Panc1 (cell line): ENCODE results near the gene ADARB2. TPM values are rescaled to one million over a fixed set of nuclear protein-coding genes. Genes with fewer than 3 reads are reported as not detected.

Source experiments
- ATAC-seq: fragments of 200-7000 bp; cut with Tn5 transposase; 2 replicates; pipeline ENCODE4 v1.9.1; 2020; ENCODE audit warnings: mild to moderate bottlenecking, moderate library complexity
- BruUV-seq: library from RNA; stranded (reverse); fragments of 400-500 nt; replicated peaks from 2 replicates; lab custom pipeline; 2021; lab: Mats Ljungman, UMichigan
- CTCF ChIA-PET: fragments of 300-600 bp; sonication (Branson Sonifier 250); formaldehyde crosslinking; loops from one replicate; lab custom pipeline; 2022; ENCODE audit warnings: antibody characterized with exemption; lab: Charles Lee
- POLR2A ChIA-PET: fragments of 300-600 bp; sonication (Branson Sonifier 250); formaldehyde crosslinking; loops from one replicate; lab custom pipeline; 2022; ENCODE audit warnings: antibody characterized with exemption; lab: Charles Lee
- DNase-seq: peaks from one replicate; pipeline ENCODE4 v3.0.0-alpha.2; 2010; ENCODE audit warnings: low read depth, low spot score
- H3K27ac ChIP-seq: 2 replicates; pipeline ENCODE4 v1.5.1; 2011; ENCODE audit warnings: mild to moderate bottlenecking, low read length, inconsistent platforms
- H3K27me3 ChIP-seq: fragments of 200-500 bp; sonication (Bioruptor generic); 2 replicates; pipeline ENCODE4 v1.6.0; 2014; ENCODE audit warnings: low read length, inconsistent platforms; ENCODE audit not compliant: control insufficient read depth, insufficient read depth
- H3K36me3 ChIP-seq: fragments of 200-500 bp; sonication (Bioruptor generic); 2 replicates; pipeline ENCODE4 v1.5.1; 2014; ENCODE audit warnings: inconsistent platforms, mild to moderate bottlenecking, low read length, moderate library complexity; ENCODE audit not compliant: control insufficient read depth, insufficient read depth
- H3K4me1 ChIP-seq: 2 replicates; pipeline ENCODE4 v1.5.1; 2011; ENCODE audit warnings: inconsistent platforms, mild to moderate bottlenecking, low read length, moderate library complexity; ENCODE audit not compliant: control insufficient read depth, insufficient read depth
- H3K4me3 ChIP-seq, 2 experiments: 2 replicates each; pipeline ENCODE4 v1.5.1; 2011 to 2012; ENCODE audit warnings: low read depth in 2 of 2, low read length in 2 of 2, mild to moderate bottlenecking in 2 of 2, inconsistent platforms in 1 of 2, moderate library complexity in 1 of 2
- H3K9me3 ChIP-seq: fragments of 200-500 bp; sonication (Bioruptor generic); 2 replicates; pipeline ENCODE4 v1.5.1; 2014; ENCODE audit warnings: low read depth, mild to moderate bottlenecking, inconsistent platforms, low read length, moderate library complexity; ENCODE audit not compliant: control insufficient read depth, insufficient read depth
- CTCF ChIP-seq: fragments of 450-650 bp; IDR thresholded peaks from 2 replicates; pipeline ENCODE4 v1.5.1; 2017; ENCODE audit warnings: mild to moderate bottlenecking
- POLR2AphosphoS5 ChIP-seq: IDR thresholded peaks from 2 replicates; pipeline ENCODE4 v1.6.1; 2012; ENCODE audit warnings: mild to moderate bottlenecking, low read depth, low read length, moderate library complexity
- REST ChIP-seq, 2 experiments: IDR thresholded peaks; 2 replicates each; pipeline ENCODE4 v1.6.1; 2011 to 2012; ENCODE audit warnings: low read depth in 2 of 2, control low read depth in 1 of 2, low read length in 1 of 2, mild to moderate bottlenecking in 1 of 2, moderate library complexity in 1 of 2; ENCODE audit not compliant: insufficient read depth in 1 of 2
- SIN3A ChIP-seq: IDR thresholded peaks from 2 replicates; pipeline ENCODE4 v1.6.1; 2012; ENCODE audit warnings: low read depth, mild to moderate bottlenecking, low read length, moderate library complexity, borderline replicate concordance; ENCODE audit not compliant: insufficient read depth
- TCF7L2 ChIP-seq: IDR thresholded peaks from 2 replicates; pipeline ENCODE4 v1.6.1; 2011; ENCODE audit warnings: mild to moderate bottlenecking, low read depth, low read length, inconsistent platforms
- in situ Hi-C: cut with HindIII; loops from 2 replicates; pipeline ENCODE4 v1.10.0; 2016; ENCODE audit warnings: low sequenced_read_pairs, low pct_unique_long_range_greater_than_20kb
- intact Hi-C: fragments of 100-400 bp; cut with micrococcal nuclease; formaldehyde crosslinking; loops from one replicate; pipeline ENCODE4 v1.10.0; 2022; ENCODE audit not compliant: unreplicated experiment
- total RNA-seq: library from RNA; stranded (reverse); gene quantifications from one replicate; pipeline ENCODE4 v1.2.1, GENCODE V29; 2021; ENCODE audit not compliant: unreplicated experiment

ADARB2 gene
- total RNA-seq, 1 experiment from 2014 or later = 0.31 TPM

- Histone ChIP-seq H3K27me3 (no peaks in the 10 kb centered on the region; the same call in 1 of the 2 replicates), H3K4me3 (no peak overlapping the region), H3K36me3 (no peaks in the 10 kb centered on the region), H3K9me3 (no peaks in the 10 kb centered on the region), H3K27ac (no peak overlapping the region), H3K4me1 (no peaks in the 10 kb centered on the region; the same call in 1 of the 2 replicates)
- in situ Hi-C loops = no loop called here
- DNase-seq (no peak), ATAC-seq (no peak)
- ChIA-PET CTCF (no interaction called here), POLR2A (interaction anchor here (0.5 kb wide), 1 partner anchor 127 kb away, joined by 3 read pairs; no protein-coding TSS in a partner anchor)
- TF ChIP-seq SIN3A (no peak), TCF7L2 (no peak), POLR2AphosphoS5 (no peak), CTCF (no peak), REST (IDR thresholded peaks at IDR 0.05; ENCODE audit: insufficient read depth in 1 of 2, low read depth in 2 of 2, low read length in 1 of 2) (no peak)
- intact Hi-C loops = no loop called here
- BruUV-seq = no TSS peak
Observed at GRCh38 chr10:1449572-1450205, 287.6 kb downstream of the ADARB2 start.

GRCh38 chr10:1449021-1449420 is 288.3 kb downstream of the ADARB2 start:
- H3K4me1 ChIP-seq = no peaks in the 10 kb centered on the region
- H3K27me3 ChIP-seq = no peaks in the 10 kb centered on the region; the same call in 1 of the 2 replicates
- H3K27ac ChIP-seq = no peak overlapping the region
- no peaks in the 10 kb centered on the region for H3K36me3 ChIP-seq
- no peak overlapping the region for H3K4me3 ChIP-seq
- DNase-seq (no peak), ATAC-seq (no peak)
- in situ Hi-C loops (no loop called here), intact Hi-C loops (no loop called here)
- ChIA-PET CTCF (no interaction called here), POLR2A (no interaction called here)
- no TSS peak for BruUV-seq
- H3K9me3 ChIP-seq = no peaks in the 10 kb centered on the region
- TF ChIP-seq REST (IDR thresholded peaks at IDR 0.05; ENCODE audit: insufficient read depth in 1 of 2, low read depth in 2 of 2, low read length in 1 of 2) (no peak), POLR2AphosphoS5 (no peak), TCF7L2 (no peak)
